Endothelial cell of umbilical vein (primary cell): ENCODE results near the gene HP. TPM values are rescaled to one million over a fixed set of nuclear protein-coding genes. Genes with fewer than 3 reads are reported as not detected.

Source experiments
- BruUV-seq: library from RNA; stranded (reverse); fragments of 400-500 nt; replicated peaks from 2 replicates; lab custom pipeline; 2021; lab: Mats Ljungman, UMichigan
- CTCF ChIA-PET: fragments of 300-600, 350-600 bp; sonication (Branson Sonifier 250); formaldehyde crosslinking; loops from one replicate; lab custom pipeline; 2021; ENCODE audit warnings: antibody characterized with exemption, inconsistent platforms; lab: Charles Lee
- POLR2A ChIA-PET: fragments of 300-600, 350-600 bp; sonication (Branson Sonifier 250); formaldehyde crosslinking; loops from one replicate; lab custom pipeline; 2021; ENCODE audit warnings: antibody characterized with exemption, inconsistent platforms; lab: Charles Lee
- DNase-seq: peaks from one replicate; pipeline ENCODE4 v3.0.0-alpha.2; 2011; ENCODE audit warnings: low read depth, low spot score
- FAIRE-seq: peaks from 2 replicates; lab custom pipeline; 2011; peaks lifted over from hg19 to GRCh38; lab: Jason Lieb, UNC
- H2AFZ ChIP-seq: 2 replicates; pipeline ENCODE4 v1.6.0; 2012; ENCODE audit warnings: low read depth, low read length, control low read depth, inconsistent platforms
- H3K27ac ChIP-seq: 2 replicates; pipeline ENCODE4 v1.5.1; 2011; ENCODE audit warnings: low read depth, mild to moderate bottlenecking, control low read depth, low read length, moderate library complexity; ENCODE audit not compliant: insufficient read depth
- H3K27me3 ChIP-seq, 2 experiments: 2 replicates each; pipeline versions ENCODE4 v1.6.0 to v1.6.1; 2011; ENCODE audit warnings: low read length in 2 of 2, mixed read lengths in 1 of 2; ENCODE audit not compliant: control insufficient read depth in 2 of 2, insufficient read depth in 2 of 2
- H3K36me3 ChIP-seq, 2 experiments: 2 replicates in 1 of 2; 3 replicates in 1 of 2; pipeline ENCODE4 v1.5.1; 2011; ENCODE audit warnings: low read length in 2 of 2, mild to moderate bottlenecking in 1 of 2, moderate library complexity in 1 of 2; ENCODE audit not compliant: control insufficient read depth in 2 of 2, insufficient read depth in 2 of 2; ENCODE audit errors: extremely low read depth in 1 of 2
- H3K4me1 ChIP-seq: 3 replicates; pipeline ENCODE4 v1.5.1; 2011; ENCODE audit warnings: mild to moderate bottlenecking, low read length; ENCODE audit not compliant: control insufficient read depth, insufficient read depth; ENCODE audit errors: extremely low read depth
- H3K4me2 ChIP-seq: 2 replicates; pipeline ENCODE4 v1.6.1; 2011; ENCODE audit warnings: low read length, control low read depth, mixed read lengths; ENCODE audit not compliant: insufficient read depth
- H3K4me3 ChIP-seq, 3 experiments: fragments of 200-600 bp in 1 of 3; sonication (generic), shearing (Covaris generic) in 1 of 3; replicated peaks in 1 of 3; 2 replicates each; pipeline ENCODE4 v1.5.1; 2011 to 2016; ENCODE audit warnings: control low read depth in 3 of 3, low read length in 3 of 3, mild to moderate bottlenecking in 2 of 3, inconsistent platforms in 1 of 3, low read depth in 1 of 3, moderate library complexity in 1 of 3; ENCODE audit not compliant: insufficient read depth in 1 of 3
- H3K79me2 ChIP-seq: 2 replicates; pipeline ENCODE4 v1.6.0; 2012; ENCODE audit warnings: low read length, inconsistent platforms; ENCODE audit not compliant: control insufficient read depth, insufficient read depth
- H3K9ac ChIP-seq: replicated peaks from 2 replicates; pipeline ENCODE3; 2011; ENCODE audit warnings: low read length, control low read depth; ENCODE audit not compliant: insufficient read depth; ENCODE audit errors: extremely low read depth
- H3K9me1 ChIP-seq: replicated peaks from 3 replicates; pipeline ENCODE4 v1.6.0; 2011; ENCODE audit warnings: mild to moderate bottlenecking, low read length; ENCODE audit not compliant: control insufficient read depth, insufficient read depth; ENCODE audit errors: extremely low read depth
- H3K9me3 ChIP-seq: replicated peaks from 2 replicates; pipeline ENCODE4 v1.5.1; 2012; ENCODE audit warnings: low read length, inconsistent platforms; ENCODE audit not compliant: control insufficient read depth, insufficient read depth
- H4K20me1 ChIP-seq: replicated peaks from 2 replicates; pipeline ENCODE3; 2011; ENCODE audit warnings: mild to moderate bottlenecking, low read length; ENCODE audit not compliant: control insufficient read depth, insufficient read depth; ENCODE audit errors: extremely low read depth
- CTCF ChIP-seq, 2 donors: IDR thresholded peaks; 1 replicate in 1 of 2; 2 replicates in 1 of 2; pipeline ENCODE4 v1.5.1; 2011; ENCODE audit warnings: low read length in 2 of 2, mild to moderate bottlenecking in 2 of 2, moderate library complexity in 2 of 2, control low read depth in 1 of 2, inconsistent platforms in 1 of 2, low read depth in 1 of 2; ENCODE audit not compliant: insufficient read depth in 1 of 2; ENCODE audit errors: extremely low read depth in 1 of 2
- EZH2 ChIP-seq: IDR thresholded peaks from 2 replicates; pipeline ENCODE4 v1.6.1; 2012; ENCODE audit warnings: borderline replicate concordance, low read depth, mild to moderate bottlenecking, moderate library complexity, low read length, inconsistent platforms; ENCODE audit not compliant: severe bottlenecking
- FOS ChIP-seq: IDR thresholded peaks from 2 replicates; pipeline ENCODE4 v1.6.1; 2011; ENCODE audit warnings: mild to moderate bottlenecking, low read length, moderate library complexity, borderline replicate concordance; ENCODE audit not compliant: insufficient read depth
- GATA2 ChIP-seq: IDR thresholded peaks from 2 replicates; pipeline ENCODE4 v1.7.0; 2011; ENCODE audit warnings: low read depth, mild to moderate bottlenecking, moderate library complexity, mixed read lengths, low read length; ENCODE audit not compliant: insufficient read length, insufficient read depth
- JUN ChIP-seq: IDR thresholded peaks from 2 replicates; pipeline ENCODE4 v1.6.1; 2011; ENCODE audit warnings: borderline replicate concordance, low read depth; ENCODE audit not compliant: insufficient read length, insufficient read depth
- MAX ChIP-seq: IDR thresholded peaks from 2 replicates; pipeline ENCODE4 v1.6.1; 2011; ENCODE audit not compliant: insufficient read depth, insufficient read length
- MYC ChIP-seq: IDR thresholded peaks from one replicate; pipeline ENCODE4 v1.6.1; 2011; ENCODE audit warnings: mild to moderate bottlenecking, low read depth, low read length
- POLR2A ChIP-seq: IDR thresholded peaks from 2 replicates; pipeline ENCODE4 v1.6.1; 2012; ENCODE audit warnings: low read depth, mild to moderate bottlenecking, control low read depth, low read length
- POLR2AphosphoS5 ChIP-seq: IDR thresholded peaks from 2 replicates; pipeline ENCODE4 v1.6.1; 2012; ENCODE audit warnings: low read depth, mild to moderate bottlenecking, control low read depth, low read length, moderate library complexity; ENCODE audit not compliant: insufficient read depth
- dilution Hi-C: fragments of 300-500 bp; cut with MboI; formaldehyde crosslinking; loops from one replicate; pipeline ENCODE4 v1.15.0; 2019; ENCODE audit warnings: low sequenced_read_pairs; ENCODE audit not compliant: extremely low pct_ligation_motif_present
- intact Hi-C: fragments of 100-400 bp; cut with micrococcal nuclease; formaldehyde crosslinking; loops from one replicate; pipeline ENCODE4 v1.10.0; 2022
- polyA plus RNA-seq, 4 experiments: library from polyadenylated mRNA; depleted of rRNA in 3 of 4; stranded (reverse) in 3 of 4; unstranded in 1 of 4; fragments of >200 nt; gene quantifications; 2 replicates each; pipeline versions ENCODE4 v1.2.1 to v1.2.3, GENCODE V29; 2011 to 2012; ENCODE audit warnings: missing spikeins in 1 of 4
- total RNA-seq: library from RNA; stranded (reverse); gene quantifications from 2 replicates; pipeline ENCODE4 v1.2.3, GENCODE V29; 2021

The HP gene
- total and polyA plus RNA-seq, 2 donors (not counting 3 experiments of a cell fraction or from before 2014, with no cell fraction given): not detected

DNA sequence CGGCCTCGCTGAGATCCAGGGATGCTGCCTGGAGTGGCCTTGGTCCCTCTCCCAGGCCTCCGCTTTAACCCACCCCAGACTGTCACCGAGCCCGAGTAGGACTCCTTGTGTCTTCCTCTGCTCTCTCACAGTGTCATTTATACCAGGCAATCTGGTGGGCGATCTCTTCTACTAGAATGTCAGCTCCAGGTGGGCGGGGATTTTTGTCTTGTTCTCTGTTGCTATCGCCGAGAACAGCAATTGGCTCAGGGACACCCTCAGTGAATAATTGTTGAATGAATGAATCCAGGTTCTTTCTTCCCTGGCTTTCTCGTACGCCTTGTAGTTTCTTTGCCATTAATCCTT is 39.9 kb downstream of the HP start:
- FAIRE-seq (no peak), DNase-seq (no peak)
- intact Hi-C loops (loop anchor here (5.0 to 10.0 kb wide), 3 partner anchors 169 to 973 kb away; partner anchors contain the start of gene PHLPP2), dilution Hi-C loops (no loop called here)
- peak overlapping the region; percentile 91 for H3K9ac ChIP-seq
- H3K27ac ChIP-seq: peak overlapping the region; percentile 80
- H3K79me2 ChIP-seq: peaks cover 60% of the 10 kb centered on the region
- H3K27me3 ChIP-seq: no peaks in the 10 kb centered on the region
- peaks cover 18% of the 10 kb centered on the region for H3K4me1 ChIP-seq
- no peak for TF ChIP-seq GATA2
- TF ChIP-seq FOS: no peak
- TF ChIP-seq JUN: no peak
- TF ChIP-seq POLR2AphosphoS5: no peak
- TF ChIP-seq MYC: no peak
- TF ChIP-seq EZH2: no peak
- no peak for TF ChIP-seq CTCF (IDR thresholded peaks at IDR 0.05; ENCODE audit: extremely low read depth in 1 of 2, insufficient read depth in 1 of 2, low read depth in 1 of 2, low read length in 2 of 2)
- no peak for TF ChIP-seq POLR2A
- no peak for TF ChIP-seq MAX
- H3K9me3 ChIP-seq: no peaks in the 10 kb centered on the region
- H3K4me3 ChIP-seq: peak overlapping the region; percentile 59 to 98 (median 87)
- BruUV-seq: no TSS peak
- H2AFZ ChIP-seq: peak overlapping the region; percentile 60
- no peaks in the 10 kb centered on the region for H4K20me1 ChIP-seq
- CTCF ChIA-PET: interaction anchor here (1.1 to 1.8 kb wide), 3 partner anchors 21 to 133 kb away, joined by 4 to 8 read pairs (median 5); no protein-coding TSS in a partner anchor
- POLR2A ChIA-PET: no interaction called here
- H3K9me1 ChIP-seq: no peaks in the 10 kb centered on the region
- H3K4me2 ChIP-seq: peak overlapping the region; percentile 99
- H3K36me3 ChIP-seq: peaks cover 7 to 29% of the 10 kb centered on the region in 2 experiments
